ENCODE data around the gene CEP70.
A peak's percentile ranks its signal among the peaks of the same experiment; 100 is the strongest.
"Not testable (repeated sequence)": the region's sequence is repeated elsewhere in the genome, so short reads cannot be mapped to it uniquely, and the experiment has no call there.

Gene CEP70, protein sequence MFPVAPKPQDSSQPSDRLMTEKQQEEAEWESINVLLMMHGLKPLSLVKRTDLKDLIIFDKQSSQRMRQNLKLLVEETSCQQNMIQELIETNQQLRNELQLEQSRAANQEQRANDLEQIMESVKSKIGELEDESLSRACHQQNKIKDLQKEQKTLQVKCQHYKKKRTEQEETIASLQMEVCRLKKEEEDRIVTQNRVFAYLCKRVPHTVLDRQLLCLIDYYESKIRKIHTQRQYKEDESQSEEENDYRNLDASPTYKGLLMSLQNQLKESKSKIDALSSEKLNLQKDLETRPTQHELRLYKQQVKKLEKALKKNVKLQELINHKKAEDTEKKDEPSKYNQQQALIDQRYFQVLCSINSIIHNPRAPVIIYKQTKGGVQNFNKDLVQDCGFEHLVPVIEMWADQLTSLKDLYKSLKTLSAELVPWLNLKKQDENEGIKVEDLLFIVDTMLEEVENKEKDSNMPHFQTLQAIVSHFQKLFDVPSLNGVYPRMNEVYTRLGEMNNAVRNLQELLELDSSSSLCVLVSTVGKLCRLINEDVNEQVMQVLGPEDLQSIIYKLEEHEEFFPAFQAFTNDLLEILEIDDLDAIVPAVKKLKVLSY

GRCh38 chr3:138594150-138594934 is at the start of gene CEP70:
TSS of gene CEP70 (minus strand) at chr3:138594260. CDS start at chr3:138572927, 21,333 bp downstream.
- peak; percentile 90 for DNase-seq (ENCODE audit: low spot score)

GRCh38 chr3:138642927-138643253 is 48.8 kb upstream of the CEP70 start:
- no peak for DNase-seq (ENCODE audit: low spot score)

GRCh38 chr3:138642226-138642926 is 48.3 kb upstream of the CEP70 start:
- no peak for DNase-seq (ENCODE audit: low spot score)

GRCh38 chr3:138640537-138640936 is 46.5 kb upstream of the CEP70 start:
- no peak for DNase-seq (ENCODE audit: low spot score)

- DNase-seq (ENCODE audit: low spot score), result no peak
These were observed 44.6 kb upstream of the CEP70 start for GRCh38 chr3:138638641-138639040.

GRCh38 chr3:138629526-138629925 is 35.5 kb upstream of the CEP70 start:
- DNase-seq (ENCODE audit: low spot score), result no peak

DNA sequence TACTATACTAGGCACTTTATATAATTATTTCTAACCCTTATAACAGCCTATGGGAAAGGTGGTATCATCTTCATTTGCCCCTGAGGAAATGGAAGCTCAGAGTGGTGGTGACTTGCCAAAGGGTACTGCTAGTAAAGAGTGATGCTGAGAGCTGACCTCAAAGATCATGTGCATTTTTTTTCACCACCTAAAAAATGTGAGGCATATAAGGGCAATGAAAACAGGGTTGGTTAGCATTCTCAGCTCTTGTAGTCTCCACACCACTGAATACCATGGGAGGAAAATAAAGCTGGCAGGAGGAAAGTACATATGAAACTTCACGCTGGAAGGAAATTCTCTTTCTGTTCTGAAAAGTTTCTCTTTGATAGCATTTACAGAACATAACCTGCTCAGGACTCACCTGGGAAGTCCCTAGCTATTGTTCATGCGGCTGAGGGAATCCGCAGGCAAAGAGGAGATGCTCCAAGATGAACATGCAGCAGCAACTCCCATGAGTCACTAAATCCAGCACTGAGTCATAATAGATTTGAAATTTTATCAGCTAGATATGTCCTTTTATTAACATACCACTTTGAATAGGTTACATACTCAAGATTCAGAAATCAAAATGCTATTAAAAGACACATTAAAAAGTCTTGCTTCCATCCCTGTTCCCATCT is 31.8 kb upstream of the CEP70 start:
- no peak for DNase-seq (ENCODE audit: low spot score)

DNA sequence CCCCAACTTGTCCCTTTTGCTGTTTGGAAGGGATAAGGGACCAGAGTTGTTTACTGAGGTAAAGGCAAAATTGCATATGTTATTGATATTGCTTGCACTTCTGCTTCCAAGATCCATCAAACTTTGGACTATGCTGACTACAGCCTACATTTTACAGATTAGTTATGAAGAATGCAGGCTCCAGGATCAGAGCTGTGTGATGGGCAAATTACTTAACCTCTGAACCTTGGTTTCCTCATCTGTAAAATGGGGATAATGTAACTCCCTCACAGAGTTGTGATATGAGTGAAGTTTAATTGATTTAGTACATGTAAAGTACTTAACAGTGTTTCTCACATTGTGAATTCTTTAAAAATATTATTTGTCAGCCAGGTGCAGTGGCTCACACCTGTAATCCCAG is 30.5 kb upstream of the CEP70 start:
- no peak for DNase-seq (ENCODE audit: low spot score)

- no peak for DNase-seq (ENCODE audit: low spot score)
These were observed 26.4 kb upstream of the CEP70 start for GRCh38 chr3:138620431-138620830.

DNA sequence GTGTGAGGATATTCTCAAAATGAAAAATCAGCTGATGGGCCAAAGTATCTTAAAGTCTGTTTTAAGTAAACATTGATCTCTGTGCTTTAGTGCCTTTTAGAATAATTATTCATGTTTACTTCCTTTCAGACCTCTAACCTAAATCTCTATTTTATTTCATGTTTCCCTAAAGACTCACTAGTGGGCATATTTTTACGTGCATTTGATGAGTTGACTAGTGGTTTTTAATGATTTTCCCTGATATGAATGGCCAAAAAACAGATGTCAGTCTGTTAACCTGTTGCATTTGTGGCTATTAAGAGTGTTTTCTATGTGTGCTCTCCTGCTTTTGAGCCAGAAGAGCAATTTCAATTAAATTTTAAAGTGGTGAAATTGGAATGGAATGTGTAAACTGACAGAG is 21.4 kb upstream of the CEP70 start:
- no peak for DNase-seq (ENCODE audit: low spot score)

DNA sequence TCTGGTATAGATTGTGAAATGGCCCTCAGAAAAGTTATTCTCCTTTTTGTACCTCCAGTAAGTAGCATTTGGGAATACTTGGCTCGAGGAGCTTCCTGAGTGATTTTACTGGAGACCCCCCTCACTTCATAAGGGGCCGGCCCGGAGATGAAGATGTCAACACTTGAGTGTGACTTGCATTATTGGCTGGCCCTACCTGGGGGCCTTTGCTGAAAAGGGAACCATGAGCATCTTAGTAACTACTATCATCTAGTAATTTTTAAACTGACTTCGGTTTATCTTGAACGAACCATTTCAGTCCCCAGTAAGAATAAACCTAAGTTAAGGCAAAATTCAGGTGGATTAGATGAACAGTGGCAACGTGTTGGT is 15.8 kb upstream of the CEP70 start:
- DNase-seq (ENCODE audit: low spot score), result no peak

- peak; percentile 56 for DNase-seq (ENCODE audit: low spot score)
These were observed 14.5 kb upstream of the CEP70 start, which contains the start of gene FAIM for GRCh38 chr3:138608322-138609135. TSS of gene FAIM (plus strand) at chr3:138608771. CDS start at chr3:138619727, 10,956 bp downstream.

- DNase-seq (ENCODE audit: low spot score), result not testable (repeated sequence)
These were observed 10.1 kb upstream of the CEP70 start for GRCh38 chr3:138604106-138604595.

DNA sequence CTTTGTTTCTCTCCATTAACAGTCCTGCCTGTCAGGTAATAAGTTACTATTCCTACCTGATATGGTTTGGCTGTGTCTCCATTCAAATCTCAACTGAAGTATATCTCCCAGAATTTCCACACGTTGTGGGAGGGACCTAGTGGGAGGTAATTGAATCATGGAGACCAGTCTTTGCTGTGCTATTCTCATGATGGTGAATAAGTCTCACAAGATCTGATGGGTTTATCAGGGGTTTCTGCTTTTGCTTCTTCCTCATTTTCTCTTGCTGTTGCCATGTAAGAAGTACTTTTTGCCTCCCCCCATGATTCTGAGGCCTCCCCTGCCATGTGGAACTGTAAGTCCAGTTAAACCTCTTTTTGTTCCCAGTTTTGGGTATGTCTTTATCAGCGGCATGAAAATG is 7.6 kb upstream of the CEP70 start:
- DNase-seq (ENCODE audit: low spot score), result not testable (repeated sequence)

- DNase-seq (ENCODE audit: low spot score), result no peak
These were observed 6.2 kb upstream of the CEP70 start for GRCh38 chr3:138600100-138600745.

DNA sequence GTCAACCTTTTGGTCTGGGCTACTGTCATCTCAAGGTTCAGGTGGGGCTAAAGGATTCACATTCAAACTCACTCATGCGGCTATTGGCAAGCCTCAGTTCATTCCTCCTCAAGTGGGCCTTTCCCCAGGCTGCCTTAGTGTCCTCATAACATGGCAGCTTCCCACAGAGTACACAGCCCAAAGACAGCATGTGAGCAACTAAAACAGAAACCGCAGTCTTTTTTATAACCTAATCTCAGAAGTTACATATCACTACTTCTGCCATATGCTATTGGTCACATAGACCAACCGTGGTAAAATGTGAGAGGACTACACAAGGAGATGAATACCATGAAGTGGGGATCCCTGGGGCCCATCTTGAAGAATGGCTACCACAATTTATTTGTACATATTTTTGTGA is 4.5 kb upstream of the CEP70 start:
- no peak for DNase-seq (ENCODE audit: low spot score)

DNA sequence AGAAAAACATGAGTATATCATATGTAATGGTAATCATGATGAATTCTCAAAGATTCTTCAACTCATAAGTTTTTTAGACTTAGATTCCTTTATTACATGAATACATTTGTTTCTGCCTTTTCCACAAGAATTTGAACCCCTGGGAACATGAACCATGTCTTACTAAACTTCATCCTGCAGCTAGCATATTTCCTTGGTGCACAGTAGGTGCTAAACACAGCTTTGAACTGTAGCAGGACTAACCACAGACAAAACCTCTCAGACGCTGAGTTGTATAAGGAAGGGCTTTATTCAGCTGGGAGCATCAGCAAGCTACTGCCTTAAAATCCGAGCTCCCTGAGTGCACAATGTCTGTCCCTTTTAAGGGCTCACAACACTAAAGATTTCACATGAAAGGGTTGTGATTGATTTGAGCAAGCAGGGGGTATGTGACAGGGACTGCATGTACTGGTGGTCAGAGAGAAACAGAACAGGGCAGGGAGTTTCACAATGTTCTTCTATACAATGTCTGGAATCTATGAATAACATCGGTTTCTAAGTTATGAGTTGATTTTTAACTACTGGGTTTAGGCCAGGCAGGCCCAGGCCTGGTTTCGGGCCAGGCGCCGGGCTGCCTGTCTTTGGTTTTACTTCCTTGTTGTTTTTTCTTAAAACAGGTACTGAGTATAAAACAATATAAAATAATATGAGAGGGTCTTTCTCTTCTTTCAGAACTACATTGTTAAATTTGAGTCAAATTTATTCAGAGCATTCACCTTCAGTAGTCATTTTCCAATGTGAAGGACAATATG is 3.3 kb upstream of the CEP70 start:
- DNase-seq (ENCODE audit: low spot score), result not testable (repeated sequence)

- no peak for DNase-seq (ENCODE audit: low spot score)
These were observed 1.0 kb upstream of the CEP70 start for GRCh38 chr3:138594935-138595610.

All from CD4-positive, alpha-beta T cell treated with Interleukin-6 at 100 ng/mL for 8 hours (primary cell).